ENCODE data around the gene ZSWIM4.
"Not testable (repeated sequence)": the region's sequence is repeated elsewhere in the genome, so short reads cannot be mapped to it uniquely, and the experiment has no call there.

ZSWIM4 gene

GRCh38 chr19:13838435-13839129, 43.3 kb downstream of the ZSWIM4 start:
- no peak for DNase-seq

GRCh38 chr19:13839130-13839937, 44.1 kb downstream of the ZSWIM4 start:
- no peak for DNase-seq

- no peak for DNase-seq
These were observed 44.7 kb downstream of the ZSWIM4 start for GRCh38 chr19:13839938-13840304.

- no peak for DNase-seq
These were observed 45.3 kb downstream of the ZSWIM4 start for GRCh38 chr19:13840305-13841085.

GRCh38 chr19:13841086-13841961, 46.1 kb downstream of the ZSWIM4 start:
- no peak for DNase-seq

- no peak for DNase-seq
These were observed 46.7 kb downstream of the ZSWIM4 start for GRCh38 chr19:13841962-13842290.

- no peak for DNase-seq
These were observed 47.3 kb downstream of the ZSWIM4 start for GRCh38 chr19:13842291-13843103.

GRCh38 chr19:13843104-13843921, 48.1 kb downstream of the ZSWIM4 start:
- no peak for DNase-seq

GRCh38 chr19:13844130-13844631, 48.9 kb downstream of the ZSWIM4 start:
- no peak for DNase-seq

GRCh38 chr19:13846557-13847406, 51.5 kb downstream of the ZSWIM4 start:
- DNase-seq, result no peak

- DNase-seq, result no peak
These were observed 52.4 kb downstream of the ZSWIM4 start for GRCh38 chr19:13847407-13848339.

GRCh38 chr19:13848340-13848677, 53.1 kb downstream of the ZSWIM4 start:
- DNase-seq, result no peak

- no peak for DNase-seq
These were observed 53.8 kb downstream of the ZSWIM4 start for GRCh38 chr19:13848798-13849676.

- no peak for DNase-seq
These were observed 55.0 kb downstream of the ZSWIM4 start for GRCh38 chr19:13849991-13850909.

GRCh38 chr19:13850910-13851733, 55.9 kb downstream of the ZSWIM4 start:
- no peak for DNase-seq

- not testable (repeated sequence) for DNase-seq
These were observed 56.5 kb downstream of the ZSWIM4 start for GRCh38 chr19:13851734-13852114.
